NOMO-1 treated with dmso at 0.1 percent for 144 hours (cell line): ENCODE measurements around the gene MYBPC1.
"Not testable (repeated sequence)": the region's sequence is repeated elsewhere in the genome, so short reads cannot be mapped to it uniquely, and the experiment has no call there.

Experiments
- DNase-seq: peaks from one replicate; lab custom pipeline; 2025; ENCODE audit not compliant: unreplicated experiment; lab: John Stamatoyannopoulos, UW

MYBPC1 gene

GRCh38 chr12:101594700-101595099 is at the start of gene MYBPC1:
Gene MYBPC1, plus strand, starts transcription at chr12:101594971. Its CDS starts 100 bp downstream, at chr12:101595071.
- DNase-seq = no peak

GRCh38 chr12:101551362-101552114 is 43.2 kb upstream of the MYBPC1 start:
- no peak for DNase-seq

GRCh38 chr12:101552277-101552676 is 42.5 kb upstream of the MYBPC1 start:
- DNase-seq = no peak

- no peak for DNase-seq
Observed at GRCh38 chr12:101557094-101557493, 37.7 kb upstream of the MYBPC1 start.

GRCh38 chr12:101558726-101559125 is 36.0 kb upstream of the MYBPC1 start:
- DNase-seq = not testable (repeated sequence)

GRCh38 chr12:101563212-101563611 is 31.6 kb upstream of the MYBPC1 start:
- no peak for DNase-seq

- DNase-seq = no peak
Observed at GRCh38 chr12:101564912-101565311, 29.9 kb upstream of the MYBPC1 start.

- DNase-seq = no peak
Observed at GRCh38 chr12:101566318-101566717, 28.5 kb upstream of the MYBPC1 start.

- no peak for DNase-seq
Observed at GRCh38 chr12:101567918-101568317, 26.9 kb upstream of the MYBPC1 start.

GRCh38 chr12:101570047-101570446 is 24.7 kb upstream of the MYBPC1 start:
- peak; percentile 17 for DNase-seq

GRCh38 chr12:101571105-101571504 is 23.7 kb upstream of the MYBPC1 start:
- no peak for DNase-seq

- no peak for DNase-seq
Observed at GRCh38 chr12:101573743-101574142, 21.0 kb upstream of the MYBPC1 start.

GRCh38 chr12:101578417-101578816 is 16.4 kb upstream of the MYBPC1 start:
- no peak for DNase-seq

- no peak for DNase-seq
Observed at GRCh38 chr12:101581190-101581589, 13.6 kb upstream of the MYBPC1 start.

GRCh38 chr12:101582937-101583336 is 11.8 kb upstream of the MYBPC1 start:
- no peak for DNase-seq

- DNase-seq = no peak
Observed at GRCh38 chr12:101590383-101590782, 4.4 kb upstream of the MYBPC1 start.

- DNase-seq = no peak
Observed at GRCh38 chr12:101591781-101592180, 3.0 kb upstream of the MYBPC1 start.

GRCh38 chr12:101592448-101592847 is 2.3 kb upstream of the MYBPC1 start:
- DNase-seq = no peak

GRCh38 chr12:101592921-101593320 is 1.9 kb upstream of the MYBPC1 start:
- no peak for DNase-seq

- no peak for DNase-seq
Observed at GRCh38 chr12:101596172-101596571, 1.4 kb downstream of the MYBPC1 start.

- no peak for DNase-seq
Observed at GRCh38 chr12:101597164-101597563, 2.4 kb downstream of the MYBPC1 start.

- no peak for DNase-seq
Observed at GRCh38 chr12:101598483-101598882, 3.7 kb downstream of the MYBPC1 start.

GRCh38 chr12:101599311-101599710 is 4.5 kb downstream of the MYBPC1 start:
- DNase-seq = no peak
